CD4-positive, alpha-beta T cell treated with Interleukin-17A for 4 hours (primary cell): ENCODE data around the gene THBS1.

ENCODE experiments used
- DNase-seq: peaks from one replicate; pipeline ENCODE4 v3.0.0-alpha.2; 2020; ENCODE audit warnings: mixed read lengths

Gene THBS1

GRCh38 chr15:39609166-39609916, 28.5 kb downstream of the THBS1 start:
- DNase-seq, result no peak

GRCh38 chr15:39610665-39611064, 29.8 kb downstream of the THBS1 start:
- no peak for DNase-seq

GRCh38 chr15:39613271-39613670, 32.4 kb downstream of the THBS1 start:
- DNase-seq, result no peak

- no peak for DNase-seq
Measured at GRCh38 chr15:39613861-39614260, 33.0 kb downstream of the THBS1 start.

- DNase-seq, result no peak
Measured at GRCh38 chr15:39616731-39617455, 36.0 kb downstream of the THBS1 start.

- DNase-seq, result no peak
Measured at GRCh38 chr15:39618063-39618823, 37.4 kb downstream of the THBS1 start.

GRCh38 chr15:39621210-39621609, 40.3 kb downstream of the THBS1 start:
- no peak for DNase-seq

GRCh38 chr15:39621976-39622375, 41.1 kb downstream of the THBS1 start:
- no peak for DNase-seq

- DNase-seq, result no peak
Measured at GRCh38 chr15:39622660-39623516, 42.0 kb downstream of the THBS1 start.

- peak; percentile 52 for DNase-seq
Measured at GRCh38 chr15:39623529-39623931, 42.7 kb downstream of the THBS1 start.

GRCh38 chr15:39624806-39625205, 43.9 kb downstream of the THBS1 start:
- DNase-seq, result peak; percentile 74

- DNase-seq, result no peak
Measured at GRCh38 chr15:39625451-39625850, 44.6 kb downstream of the THBS1 start.

GRCh38 chr15:39625856-39626255, 45.0 kb downstream of the THBS1 start:
- DNase-seq, result no peak

GRCh38 chr15:39627451-39628143, 46.7 kb downstream of the THBS1 start:
- DNase-seq, result no peak

GRCh38 chr15:39628144-39628508, 47.2 kb downstream of the THBS1 start:
- no peak for DNase-seq

- no peak for DNase-seq
Measured at GRCh38 chr15:39628546-39629257, 47.8 kb downstream of the THBS1 start.

- peak; percentile 71 for DNase-seq
Measured at GRCh38 chr15:39629371-39629770, 48.5 kb downstream of the THBS1 start.

- no peak for DNase-seq
Measured at GRCh38 chr15:39629906-39630305, 49.0 kb downstream of the THBS1 start.

- DNase-seq, result no peak
Measured at GRCh38 chr15:39631357-39631756, 50.5 kb downstream of the THBS1 start.

- no peak for DNase-seq
Measured at GRCh38 chr15:39638041-39638440, 57.2 kb downstream of the THBS1 start.

- DNase-seq, result no peak
Measured at GRCh38 chr15:39639037-39639436, 58.2 kb downstream of the THBS1 start.
